ENCODE measurements around the gene SNX9.
A peak's percentile ranks its signal among the peaks of the same experiment; 100 is the strongest.

The SNX9 gene

GRCh38 chr6:157821342-157822033 is 1.6 kb upstream of the SNX9 start:
- no peak for TF ChIP-seq CTCF (IDR thresholded peaks at IDR 0.05)
- no peak overlapping the region for H3K27ac ChIP-seq

GRCh38 chr6:157822245-157823000 is 623 bp upstream of the SNX9 start:
- Histone ChIP-seq H3K79me2 (peaks cover 6% of the 10 kb centered on the region), H3K4me1 (no peaks in the 10 kb centered on the region), H3K9ac (no peak overlapping the region), H3K4me2 (ENCODE audit: low read length) (peak overlapping the region; percentile 57), H3K9me3 (ENCODE audit: control insufficient read depth, low read length) (no peaks in the 10 kb centered on the region), H3K36me3 (ENCODE audit: control insufficient read depth, insufficient read depth, low read length) (no peaks in the 10 kb centered on the region), H2AFZ (peak overlapping the region; percentile 100), H3K27ac (peak overlapping the region; percentile 63), H3K4me3 (ENCODE audit: low read depth, low read length) (peak overlapping the region; percentile 23), H3K27me3 (ENCODE audit: control insufficient read depth, insufficient read depth, low read length) (no peaks in the 10 kb centered on the region)
- no peak for TF ChIP-seq CTCF (IDR thresholded peaks at IDR 0.05)

More at GRCh38 chr6:157821342-157822033, 1.6 kb upstream of the SNX9 start:
- Histone ChIP-seq H3K27me3 (ENCODE audit: control insufficient read depth, insufficient read depth, low read length) (no peaks in the 10 kb centered on the region), H3K4me3 (ENCODE audit: low read depth, low read length) (no peak overlapping the region), H3K9ac (no peak overlapping the region), H3K79me2 (peaks cover 6% of the 10 kb centered on the region), H3K36me3 (ENCODE audit: control insufficient read depth, insufficient read depth, low read length) (no peaks in the 10 kb centered on the region), H3K9me3 (ENCODE audit: control insufficient read depth, low read length) (no peaks in the 10 kb centered on the region), H3K4me2 (ENCODE audit: low read length) (no peak overlapping the region), H2AFZ (no peak overlapping the region), H3K4me1 (no peaks in the 10 kb centered on the region)

GRCh38 chr6:157823528-157824370 is 703 bp downstream of the SNX9 start:
- H3K27ac ChIP-seq, result peak overlapping the region; percentile 68
- H2AFZ ChIP-seq, result peak overlapping the region; percentile 88
- H3K36me3 ChIP-seq (ENCODE audit: control insufficient read depth, insufficient read depth, low read length), result no peaks in the 10 kb centered on the region
- H3K27me3 ChIP-seq (ENCODE audit: control insufficient read depth, insufficient read depth, low read length), result no peaks in the 10 kb centered on the region
- peaks cover 6% of the 10 kb centered on the region for H3K79me2 ChIP-seq
- peak overlapping the region; percentile 76 for H3K4me3 ChIP-seq (ENCODE audit: low read depth, low read length)
- H3K9me3 ChIP-seq (ENCODE audit: control insufficient read depth, low read length), result no peaks in the 10 kb centered on the region
- peak overlapping the region; percentile 61 for H3K4me2 ChIP-seq (ENCODE audit: low read length)
- H3K9ac ChIP-seq, result peak overlapping the region; percentile 81
- H3K4me1 ChIP-seq, result no peaks in the 10 kb centered on the region
- no peak for TF ChIP-seq CTCF (IDR thresholded peaks at IDR 0.05)

- Histone ChIP-seq H3K4me2 (ENCODE audit: low read length) (no peak overlapping the region), H3K9ac (no peak overlapping the region), H3K4me3 (ENCODE audit: low read depth, low read length) (no peak overlapping the region), H3K9me3 (ENCODE audit: control insufficient read depth, low read length) (no peaks in the 10 kb centered on the region), H3K36me3 (ENCODE audit: control insufficient read depth, insufficient read depth, low read length) (no peaks in the 10 kb centered on the region), H2AFZ (no peak overlapping the region), H3K79me2 (peaks cover 12% of the 10 kb centered on the region), H3K27ac (no peak overlapping the region), H3K27me3 (ENCODE audit: control insufficient read depth, insufficient read depth, low read length) (no peaks in the 10 kb centered on the region), H3K4me1 (no peaks in the 10 kb centered on the region)
- TF ChIP-seq CTCF (IDR thresholded peaks at IDR 0.05), result no peak
These were observed 2.3 kb downstream of the SNX9 start for GRCh38 chr6:157825243-157825904.
